Osteoblast (primary cell): ENCODE measurements around the gene ADAR. TPM values are rescaled to one million over a fixed set of nuclear protein-coding genes. Genes with fewer than 3 reads are reported as not detected.

Source experiments
- DNase-seq: peaks from one replicate; pipeline ENCODE4 v3.0.0; 2011; ENCODE audit warnings: low spot score, mixed read lengths; ENCODE audit not compliant: insufficient read length; ENCODE audit errors: missing footprints
- H2AFZ ChIP-seq: 2 replicates; pipeline ENCODE4 v1.6.0; 2011; ENCODE audit warnings: mild to moderate bottlenecking, low read length
- H3K27ac ChIP-seq: 2 replicates; pipeline ENCODE4 v1.5.1; 2011; ENCODE audit warnings: mild to moderate bottlenecking, low read depth, low read length, moderate library complexity
- H3K27me3 ChIP-seq: 2 replicates; pipeline ENCODE4 v1.6.0; 2012; ENCODE audit warnings: mild to moderate bottlenecking, control low read depth, inconsistent platforms, low read length, moderate library complexity; ENCODE audit not compliant: insufficient read depth
- H3K36me3 ChIP-seq: 2 replicates; pipeline ENCODE4 v1.5.1; 2011; ENCODE audit warnings: mild to moderate bottlenecking, low read length, control low read depth, moderate library complexity; ENCODE audit not compliant: insufficient read depth
- H3K4me1 ChIP-seq: 2 replicates; pipeline ENCODE4 v1.5.1; 2011; ENCODE audit warnings: mild to moderate bottlenecking, low read length, control low read depth, moderate library complexity; ENCODE audit not compliant: insufficient read depth
- H3K4me2 ChIP-seq: 2 replicates; pipeline ENCODE4 v1.6.0; 2011; ENCODE audit warnings: mild to moderate bottlenecking, low read length; ENCODE audit not compliant: insufficient read depth
- H3K4me3 ChIP-seq: fragments of 200-600 bp; sonication (generic); 3 replicates; pipeline ENCODE4 v1.5.1; 2012; ENCODE audit warnings: mild to moderate bottlenecking, low read length, inconsistent platforms; ENCODE audit not compliant: insufficient read depth
- H3K79me2 ChIP-seq: 2 replicates; pipeline ENCODE4 v1.6.0; 2012; ENCODE audit warnings: mild to moderate bottlenecking, low read length, control low read depth, inconsistent platforms; ENCODE audit not compliant: insufficient read depth
- H3K9me3 ChIP-seq: 2 replicates; pipeline ENCODE4 v1.5.1; 2011; ENCODE audit warnings: low read depth, low read length, control low read depth
- H4K20me1 ChIP-seq: 2 replicates; pipeline ENCODE4 v1.6.0; 2012; ENCODE audit warnings: mild to moderate bottlenecking, low read length, control low read depth; ENCODE audit not compliant: insufficient read depth
- total RNA-seq: library from RNA; depleted of rRNA; stranded (reverse); fragments of >200 nt; gene quantifications from 2 replicates; pipeline ENCODE4 v1.2.3, GENCODE V29; 2012
- TF ChIP-seq, protein P1 (sequence below): IDR thresholded peaks from 2 replicates; pipeline ENCODE4 v1.5.1; 2011; ENCODE audit warnings: mild to moderate bottlenecking, low read depth, low read length, moderate library complexity; ENCODE audit errors: extremely low read depth

ADAR gene
- total RNA-seq, 1 donor = 118 TPM

DNA sequence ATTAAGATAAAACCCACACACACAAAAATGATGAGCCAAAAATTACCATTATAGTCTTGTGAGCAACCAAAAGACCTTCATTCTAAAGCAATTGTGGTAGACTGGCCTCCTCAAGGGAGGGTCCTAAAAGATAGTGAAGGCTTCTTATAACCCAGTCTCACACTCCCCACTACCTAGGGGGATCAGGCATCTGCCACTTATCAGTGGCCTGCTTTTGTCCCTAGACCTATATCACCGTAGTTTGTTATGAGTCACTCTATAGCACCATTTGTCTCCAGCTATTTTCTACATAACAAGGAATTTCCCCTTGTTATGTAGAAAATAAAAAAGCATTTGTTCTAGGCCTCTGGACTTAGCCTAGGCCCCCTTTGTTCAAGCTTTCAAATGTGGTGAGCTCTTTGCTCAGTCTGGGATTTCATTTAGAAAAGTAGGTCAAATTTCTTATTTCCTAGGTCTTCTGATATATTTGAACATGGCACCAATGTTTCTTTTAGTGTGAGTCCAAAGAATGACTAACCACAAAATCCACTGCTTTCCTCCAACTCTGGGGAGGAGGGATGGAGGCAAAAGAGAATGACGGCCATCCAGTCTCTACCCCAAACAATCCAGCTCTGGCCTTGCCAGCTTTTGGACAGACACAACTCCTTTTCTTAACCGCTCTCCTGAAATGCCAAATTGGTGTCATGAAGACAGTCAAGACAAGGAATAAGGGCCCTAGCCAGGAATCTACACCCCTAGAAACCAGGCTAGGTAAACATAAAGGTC, 8.9 kb downstream of the ADAR start:
- Histone ChIP-seq H3K9me3 (no peaks in the 10 kb centered on the region), H3K27me3 (no peaks in the 10 kb centered on the region), H3K4me3 (no peak overlapping the region), H3K79me2 (peaks cover 77% of the 10 kb centered on the region), H4K20me1 (peaks cover 71% of the 10 kb centered on the region), H2AFZ (no peak overlapping the region), H3K27ac (peak overlapping the region; percentile 26), H3K36me3 (peaks cover 61% of the 10 kb centered on the region), H3K4me2 (peak overlapping the region; percentile 1), H3K4me1 (peaks cover 22% of the 10 kb centered on the region)
- TF ChIP-seq, protein P1, sequence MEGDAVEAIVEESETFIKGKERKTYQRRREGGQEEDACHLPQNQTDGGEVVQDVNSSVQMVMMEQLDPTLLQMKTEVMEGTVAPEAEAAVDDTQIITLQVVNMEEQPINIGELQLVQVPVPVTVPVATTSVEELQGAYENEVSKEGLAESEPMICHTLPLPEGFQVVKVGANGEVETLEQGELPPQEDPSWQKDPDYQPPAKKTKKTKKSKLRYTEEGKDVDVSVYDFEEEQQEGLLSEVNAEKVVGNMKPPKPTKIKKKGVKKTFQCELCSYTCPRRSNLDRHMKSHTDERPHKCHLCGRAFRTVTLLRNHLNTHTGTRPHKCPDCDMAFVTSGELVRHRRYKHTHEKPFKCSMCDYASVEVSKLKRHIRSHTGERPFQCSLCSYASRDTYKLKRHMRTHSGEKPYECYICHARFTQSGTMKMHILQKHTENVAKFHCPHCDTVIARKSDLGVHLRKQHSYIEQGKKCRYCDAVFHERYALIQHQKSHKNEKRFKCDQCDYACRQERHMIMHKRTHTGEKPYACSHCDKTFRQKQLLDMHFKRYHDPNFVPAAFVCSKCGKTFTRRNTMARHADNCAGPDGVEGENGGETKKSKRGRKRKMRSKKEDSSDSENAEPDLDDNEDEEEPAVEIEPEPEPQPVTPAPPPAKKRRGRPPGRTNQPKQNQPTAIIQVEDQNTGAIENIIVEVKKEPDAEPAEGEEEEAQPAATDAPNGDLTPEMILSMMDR = no peak
- DNase-seq = no peak

DNA sequence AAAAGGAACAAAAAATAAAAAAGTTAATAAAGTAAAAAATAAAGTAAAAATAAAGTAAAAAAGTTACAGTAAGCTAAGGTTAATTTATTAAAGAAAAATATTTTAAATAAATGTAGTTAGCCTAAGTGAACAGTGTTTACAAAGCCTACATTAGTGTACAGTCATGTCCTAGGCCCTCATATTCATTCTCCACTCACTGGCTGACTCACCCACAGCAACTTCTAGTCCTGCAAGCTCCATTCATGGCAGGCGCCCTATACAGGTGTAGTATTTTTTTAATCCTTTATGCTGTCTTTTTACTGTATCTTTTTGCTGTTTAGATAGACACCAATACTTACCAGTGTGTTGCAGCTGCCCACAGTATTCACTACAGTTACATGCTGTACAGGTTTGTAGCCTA, 12.4 kb downstream of the ADAR start:
- H3K4me2 ChIP-seq = no peak overlapping the region
- DNase-seq = no peak
- no peaks in the 10 kb centered on the region for H3K27me3 ChIP-seq
- TF ChIP-seq, protein P1 = no peak
- H2AFZ ChIP-seq = no peak overlapping the region
- peaks cover 22% of the 10 kb centered on the region for H3K4me1 ChIP-seq
- H3K79me2 ChIP-seq = peaks cover 43% of the 10 kb centered on the region
- H3K36me3 ChIP-seq = peaks cover 73% of the 10 kb centered on the region
- no peak overlapping the region for H3K27ac ChIP-seq
- no peak overlapping the region for H3K4me3 ChIP-seq
- H4K20me1 ChIP-seq = peaks cover 43% of the 10 kb centered on the region
- H3K9me3 ChIP-seq = no peaks in the 10 kb centered on the region

- DNase-seq = no peak
- peaks cover 38% of the 10 kb centered on the region for H3K79me2 ChIP-seq
- H3K27ac ChIP-seq = no peak overlapping the region
- H4K20me1 ChIP-seq = peaks cover 45% of the 10 kb centered on the region
- no peak overlapping the region for H2AFZ ChIP-seq
- no peak overlapping the region for H3K4me3 ChIP-seq
- TF ChIP-seq, protein P1 = no peak
- H3K4me2 ChIP-seq = no peak overlapping the region
- no peaks in the 10 kb centered on the region for H3K9me3 ChIP-seq
- peaks cover 80% of the 10 kb centered on the region for H3K36me3 ChIP-seq
- no peaks in the 10 kb centered on the region for H3K27me3 ChIP-seq
- H3K4me1 ChIP-seq = peaks cover 18% of the 10 kb centered on the region
Measured at GRCh38 chr1:154594811-154595210, 13.2 kb downstream of the ADAR start.

DNA sequence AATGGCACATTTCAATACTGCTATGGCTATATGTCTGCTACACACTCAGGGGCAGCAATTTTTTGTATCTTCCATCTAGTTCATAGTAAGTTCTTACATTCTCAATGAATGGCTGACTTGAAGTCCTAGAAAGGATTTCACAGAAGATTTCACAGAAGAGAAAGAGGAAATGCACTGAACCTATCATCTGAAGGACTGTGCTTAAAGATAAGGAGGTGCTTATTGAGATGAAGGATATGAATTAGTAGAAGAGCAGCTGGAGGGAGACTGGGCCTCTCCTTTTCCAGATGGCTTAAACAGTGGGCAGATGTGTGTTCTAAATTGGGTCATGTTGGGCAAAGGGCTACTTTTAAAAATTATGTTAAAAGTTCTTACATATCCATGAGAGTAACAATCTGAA, 14.6 kb downstream of the ADAR start:
- Histone ChIP-seq H3K36me3 (peaks cover 92% of the 10 kb centered on the region), H3K4me2 (no peak overlapping the region), H3K27me3 (no peaks in the 10 kb centered on the region), H4K20me1 (peaks cover 32% of the 10 kb centered on the region), H2AFZ (no peak overlapping the region), H3K4me3 (no peak overlapping the region), H3K79me2 (peaks cover 30% of the 10 kb centered on the region), H3K27ac (no peak overlapping the region), H3K9me3 (no peaks in the 10 kb centered on the region), H3K4me1 (peaks cover 4% of the 10 kb centered on the region)
- DNase-seq = no peak
- TF ChIP-seq, protein P1 = no peak
